NCI-H69 (cell line): ENCODE data around the gene PGBD2.
"Not testable (repeated sequence)": the region's sequence is repeated elsewhere in the genome, so short reads cannot be mapped to it uniquely, and the experiment has no call there.

Source experiments
- DNase-seq: peaks from one replicate; lab custom pipeline; 2025; lab: John Stamatoyannopoulos, UW

The PGBD2 gene, protein sequence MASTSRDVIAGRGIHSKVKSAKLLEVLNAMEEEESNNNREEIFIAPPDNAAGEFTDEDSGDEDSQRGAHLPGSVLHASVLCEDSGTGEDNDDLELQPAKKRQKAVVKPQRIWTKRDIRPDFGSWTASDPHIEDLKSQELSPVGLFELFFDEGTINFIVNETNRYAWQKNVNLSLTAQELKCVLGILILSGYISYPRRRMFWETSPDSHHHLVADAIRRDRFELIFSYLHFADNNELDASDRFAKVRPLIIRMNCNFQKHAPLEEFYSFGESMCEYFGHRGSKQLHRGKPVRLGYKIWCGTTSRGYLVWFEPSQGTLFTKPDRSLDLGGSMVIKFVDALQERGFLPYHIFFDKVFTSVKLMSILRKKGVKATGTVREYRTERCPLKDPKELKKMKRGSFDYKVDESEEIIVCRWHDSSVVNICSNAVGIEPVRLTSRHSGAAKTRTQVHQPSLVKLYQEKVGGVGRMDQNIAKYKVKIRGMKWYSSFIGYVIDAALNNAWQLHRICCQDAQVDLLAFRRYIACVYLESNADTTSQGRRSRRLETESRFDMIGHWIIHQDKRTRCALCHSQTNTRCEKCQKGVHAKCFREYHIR

DNA sequence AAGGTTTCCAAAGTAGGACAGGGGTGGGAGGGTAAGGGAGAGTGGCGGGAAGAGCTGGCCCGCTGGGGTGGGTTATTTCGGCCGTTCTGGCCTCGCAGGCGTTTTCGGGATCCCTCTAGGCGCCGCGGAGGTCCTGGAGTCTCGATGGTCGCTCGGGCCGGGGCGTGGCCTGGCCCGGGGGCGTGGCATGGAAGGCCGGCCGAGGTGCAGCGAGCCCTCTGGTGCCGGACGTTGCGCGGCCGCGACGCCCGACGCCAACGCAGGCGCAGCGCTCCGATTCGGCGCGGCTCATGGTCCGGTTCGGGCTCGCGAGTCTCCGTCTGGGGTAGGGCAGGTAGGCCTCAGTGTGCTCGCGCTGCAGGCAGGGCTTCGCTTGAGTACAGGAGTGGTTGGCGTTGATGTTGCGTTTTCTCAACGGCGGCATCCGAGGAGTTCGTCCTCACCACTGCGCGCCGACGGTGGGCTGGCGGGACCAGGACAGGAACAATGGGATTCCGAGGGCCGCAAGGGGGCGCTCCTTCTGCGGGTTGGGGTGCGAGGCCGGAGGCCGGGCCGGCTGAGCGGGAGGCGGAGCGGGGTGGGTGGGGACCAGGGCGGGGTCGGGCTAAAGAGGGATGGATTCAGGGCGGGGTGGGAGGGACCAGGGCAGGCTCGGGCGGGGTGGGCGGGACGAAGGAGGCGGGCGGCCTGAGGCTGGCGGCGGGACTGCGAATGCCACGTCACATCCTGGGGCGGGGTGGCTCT is at the start of gene PGBD2:
Gene PGBD2, plus strand, starts transcription at position 227 of the 744 bp plus-strand sequence. CDS start 7,628 bp downstream, outside the sequence.
- DNase-seq = peak; percentile 95

GRCh38 chr1:248857201-248857600 is 48.8 kb upstream of the PGBD2 start:
- DNase-seq = no peak

DNA sequence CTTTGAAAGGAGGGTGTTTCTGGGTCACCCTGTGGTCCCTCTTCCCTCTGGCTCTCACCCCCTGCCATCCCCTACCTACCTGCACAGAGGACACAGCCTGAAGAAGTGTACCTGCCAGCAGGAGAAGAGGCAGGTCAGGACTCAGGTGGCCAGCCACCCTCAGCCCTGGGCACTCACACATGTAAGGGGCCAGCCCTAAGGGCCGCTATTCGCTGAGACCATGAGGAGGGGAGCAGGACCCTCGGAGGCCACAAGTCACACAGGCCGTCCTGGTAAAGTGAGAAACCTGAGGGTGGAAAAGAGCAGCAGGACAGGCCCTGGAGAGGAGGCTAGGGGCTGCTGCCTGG is 48.3 kb upstream of the PGBD2 start:
- no peak for DNase-seq

DNA sequence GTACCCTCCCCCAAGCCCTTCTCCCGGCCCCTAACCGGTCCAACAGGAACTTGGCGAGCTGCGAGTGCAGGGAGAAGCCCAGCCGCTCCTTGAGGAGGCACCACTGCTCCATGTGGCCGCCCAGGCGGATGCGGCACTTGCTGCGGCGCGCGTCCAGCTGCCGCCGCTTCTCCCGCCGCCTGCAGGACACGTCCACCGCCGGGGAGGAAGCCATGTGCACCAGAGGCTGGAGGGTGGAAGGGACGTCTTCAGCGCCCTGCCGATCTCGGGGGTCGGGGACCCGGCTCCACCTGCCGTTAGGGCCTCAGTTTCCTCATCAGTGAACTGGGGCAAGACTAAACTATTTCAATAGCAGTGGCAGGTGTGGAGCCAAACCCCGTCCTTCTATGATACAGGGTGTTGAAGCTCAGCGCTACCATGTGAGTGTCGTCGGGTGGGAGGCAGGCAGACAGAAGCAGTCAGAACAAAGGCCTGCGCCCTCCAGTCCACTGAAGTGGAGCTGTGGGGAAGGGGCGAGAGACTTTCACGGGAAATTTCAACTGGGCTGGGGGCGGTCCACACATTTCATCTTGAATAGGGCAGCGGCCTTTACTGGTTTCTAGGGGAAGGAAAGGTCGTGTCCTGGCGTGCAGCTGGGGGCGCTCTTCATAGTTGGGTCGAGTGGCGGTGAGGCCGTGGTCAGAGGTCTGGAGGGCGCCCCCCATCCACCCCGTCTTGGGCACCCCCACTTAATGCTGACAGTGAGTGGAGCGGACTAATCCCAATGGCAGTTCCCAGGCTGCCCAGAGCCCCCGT is 47.7 kb upstream of the PGBD2 start:
- DNase-seq = peak; percentile 79

GRCh38 chr1:248858891-248859889 is 46.8 kb upstream of the PGBD2 start, which contains the start of gene ZNF692:
Gene ZNF692 (minus strand): TSS chr1:248859085. CDS start chr1:248858309, 776 bp downstream.
- peak; percentile 99 for DNase-seq

GRCh38 chr1:248860007-248860406 is 46.0 kb upstream of the PGBD2 start:
- no peak for DNase-seq

DNA sequence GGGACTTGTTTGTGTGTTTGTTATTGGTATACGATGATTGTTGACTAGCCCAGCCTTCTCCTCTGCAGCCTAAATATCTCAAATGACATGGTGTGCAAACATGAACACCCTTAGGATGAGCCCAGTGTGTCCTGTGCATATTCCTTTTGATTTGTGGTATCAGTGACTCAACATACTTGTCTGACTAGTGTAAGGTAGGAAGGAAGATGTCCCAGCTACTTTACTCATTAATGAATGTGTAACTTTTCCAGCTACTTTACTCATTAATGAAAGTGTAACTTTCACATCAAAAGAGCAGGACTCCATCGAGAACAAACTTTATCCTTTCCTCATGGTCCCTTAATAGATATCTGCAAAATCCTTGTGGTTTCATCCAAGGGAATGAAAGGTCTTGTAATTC is 44.4 kb upstream of the PGBD2 start:
- DNase-seq = no peak

DNA sequence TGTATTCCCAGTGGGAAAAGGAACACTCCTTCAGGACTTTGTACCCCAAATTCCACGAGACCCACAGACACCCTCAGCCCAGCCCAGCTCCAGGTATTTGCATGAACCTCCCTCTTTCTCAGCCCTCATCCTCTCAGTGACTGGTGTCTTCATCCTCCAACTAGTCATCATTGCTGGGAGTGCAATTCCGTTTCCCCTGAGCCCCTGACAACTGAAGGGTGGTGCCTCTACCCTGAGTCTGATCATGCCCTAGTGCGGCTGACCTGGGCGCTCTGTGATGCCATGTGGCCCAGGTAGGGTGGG is 43.4 kb upstream of the PGBD2 start:
- DNase-seq = no peak

DNA sequence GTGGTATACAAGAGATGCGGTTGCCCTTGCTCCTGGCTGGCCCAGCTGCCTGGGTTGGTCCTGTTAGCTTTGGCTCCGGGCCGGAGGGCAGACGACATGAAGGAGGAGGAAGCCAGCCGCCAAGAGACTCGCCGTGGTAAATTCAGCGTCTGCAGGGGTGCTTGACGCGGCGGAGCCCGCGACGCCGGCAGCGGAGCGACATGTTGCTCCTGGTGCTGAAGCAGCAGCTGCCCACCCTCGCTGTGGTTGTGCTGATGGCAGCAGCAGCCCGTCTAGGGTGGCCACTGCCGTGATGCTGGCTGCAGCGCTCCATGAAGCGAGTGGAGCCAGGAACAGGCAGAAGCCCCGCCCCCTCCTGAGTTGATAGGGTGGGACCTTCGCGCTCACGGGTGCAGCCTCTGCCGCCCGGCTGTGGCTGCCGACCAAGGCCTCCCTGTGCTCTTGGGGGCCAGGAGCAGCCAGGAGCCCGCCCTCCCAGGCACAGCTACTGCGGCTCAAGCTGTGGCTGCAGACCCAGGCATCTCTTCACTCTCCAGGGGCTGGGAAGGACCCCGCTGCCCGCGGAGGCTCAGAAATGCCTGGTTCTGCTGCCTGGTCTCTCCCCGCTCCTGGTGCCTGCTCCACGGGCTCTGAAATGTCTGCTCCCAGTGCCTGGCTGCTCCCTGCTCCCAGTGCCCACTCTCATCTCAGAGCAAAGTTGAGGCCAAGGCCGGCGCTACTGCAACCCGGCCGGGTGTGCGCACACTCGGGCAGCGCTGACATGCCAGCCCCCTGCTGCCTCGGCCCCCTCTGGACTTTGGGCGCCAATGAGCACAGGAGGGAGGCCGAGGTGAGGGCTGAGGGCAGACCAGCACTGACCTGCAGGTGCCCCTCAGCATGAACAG is 42.8 kb upstream of the PGBD2 start:
- peak; percentile 92 for DNase-seq

GRCh38 chr1:248871837-248872401 is 34.1 kb upstream of the PGBD2 start:
- peak; percentile 20 for DNase-seq

DNA sequence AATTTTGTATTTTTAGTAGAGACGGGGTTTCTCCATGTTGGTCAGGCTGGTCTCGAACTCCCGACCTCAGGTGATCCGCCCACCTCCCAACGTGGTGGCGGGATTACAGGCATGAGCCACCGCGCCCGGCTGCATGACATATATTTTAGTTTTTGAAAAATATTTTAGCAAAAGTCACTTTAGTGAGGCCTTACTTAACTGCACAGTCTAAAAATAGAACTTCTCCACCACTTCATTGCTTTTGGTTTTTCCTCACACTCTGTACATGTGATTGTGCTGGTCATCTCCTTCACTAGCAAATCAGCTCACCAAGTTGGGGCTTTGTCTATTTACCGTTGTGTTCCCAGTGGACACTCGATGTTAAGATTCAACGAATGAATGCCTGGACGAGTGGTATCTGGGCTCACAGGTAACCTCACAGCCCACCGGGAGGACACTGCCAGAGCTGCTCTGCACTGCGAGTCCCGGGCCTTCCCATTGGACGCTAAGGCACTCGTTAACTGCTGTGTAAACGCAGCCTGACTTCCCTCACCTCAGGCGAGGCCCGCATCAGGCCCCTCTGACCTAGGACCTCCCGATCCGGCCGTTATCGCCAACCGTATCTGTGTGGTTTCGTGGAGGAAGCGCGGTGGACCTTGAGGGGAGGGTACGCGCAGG is 33.2 kb upstream of the PGBD2 start:
- peak; percentile 88 for DNase-seq

DNA sequence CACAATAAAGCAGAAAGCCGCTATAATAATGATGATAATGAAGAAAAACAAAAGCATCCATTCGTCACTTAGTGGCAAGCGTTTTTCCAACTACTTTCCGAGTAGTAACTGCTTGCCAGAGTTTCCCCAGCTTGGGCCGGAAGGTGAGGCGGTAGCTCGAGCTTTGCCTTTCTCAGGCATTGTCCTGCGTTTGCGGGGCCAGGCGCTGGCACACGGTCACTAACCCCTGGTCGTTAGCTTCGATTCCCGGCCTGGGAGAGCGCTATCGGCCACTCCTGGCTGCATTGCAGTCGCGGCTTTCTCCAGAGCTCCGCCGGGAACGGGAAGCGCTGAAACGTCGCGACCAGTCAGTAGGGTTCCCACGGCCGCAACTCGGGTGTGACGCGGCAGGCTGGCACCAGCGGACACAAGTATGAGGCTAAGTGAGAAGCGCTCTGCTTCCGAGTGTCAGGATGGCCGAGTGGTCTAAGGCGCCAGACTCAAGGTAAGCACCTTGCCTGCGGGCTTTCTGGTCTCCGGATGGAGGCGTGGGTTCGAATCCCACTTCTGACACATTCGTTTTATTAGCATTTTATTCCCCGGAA is 32.5 kb upstream of the PGBD2 start:
- peak; percentile 96 for DNase-seq

DNA sequence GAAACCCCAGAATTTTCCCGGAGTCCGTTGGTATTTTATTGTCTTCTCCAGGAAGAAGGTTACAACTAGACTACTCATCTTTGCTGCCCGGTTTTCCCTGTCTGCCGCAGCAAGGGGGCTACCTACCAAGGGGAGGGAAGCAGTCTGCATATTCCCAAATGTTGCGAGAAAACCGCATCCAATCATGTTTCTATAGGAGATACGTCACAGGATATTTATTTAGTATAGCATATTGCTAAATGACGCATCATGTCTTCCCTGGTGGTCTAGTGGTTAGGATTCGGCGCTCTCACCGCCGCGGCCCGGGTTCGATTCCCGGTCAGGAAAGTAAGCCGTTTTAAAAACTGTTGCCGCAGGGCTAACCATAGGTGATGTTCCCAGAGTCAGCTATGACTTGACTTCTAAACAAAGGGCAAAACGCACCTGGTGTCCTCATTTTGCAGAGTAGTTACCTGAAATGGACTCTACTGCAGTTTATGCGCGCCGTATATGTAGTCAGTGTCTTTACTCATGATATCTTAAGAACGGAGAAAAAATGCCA is 32.0 kb upstream of the PGBD2 start:
- DNase-seq = peak; percentile 95

DNA sequence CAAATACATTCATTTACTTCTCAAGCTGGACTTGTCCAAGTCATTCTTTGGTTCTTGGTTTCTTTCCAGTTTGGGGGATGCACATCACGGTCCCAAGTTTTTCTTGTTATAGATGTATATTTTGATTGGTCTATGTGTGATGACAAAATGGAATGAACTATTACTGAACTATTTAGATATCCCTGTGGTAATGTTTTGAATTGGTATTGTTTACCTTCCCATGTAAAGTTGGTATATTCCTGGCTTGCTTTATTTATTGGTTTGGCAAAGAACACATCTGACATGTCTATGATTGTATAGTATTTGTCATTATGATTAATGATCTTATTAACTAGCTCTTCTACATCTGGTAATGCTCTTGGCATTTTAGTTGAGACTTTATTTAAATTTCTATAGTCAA is 24.8 kb upstream of the PGBD2 start:
- no peak for DNase-seq

DNA sequence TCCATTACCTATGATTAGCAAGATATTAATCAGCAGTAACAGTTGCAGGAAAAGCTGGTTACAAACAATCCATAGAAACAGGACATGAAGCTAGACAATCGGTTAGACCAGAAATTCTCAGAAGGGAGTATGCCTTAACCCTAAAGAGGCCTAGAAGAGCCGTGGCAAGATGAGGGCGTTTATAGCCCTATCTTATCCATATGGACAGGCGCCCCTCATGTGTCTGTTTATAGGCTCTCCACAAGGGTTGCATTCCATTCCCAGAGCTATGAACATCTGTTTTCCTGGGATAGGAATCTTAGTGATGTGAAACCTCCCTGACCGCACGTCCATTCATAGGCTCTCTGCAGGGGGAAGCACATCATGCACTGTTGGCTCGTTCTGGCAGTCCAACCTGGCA is 23.6 kb upstream of the PGBD2 start:
- DNase-seq = not testable (repeated sequence)

DNA sequence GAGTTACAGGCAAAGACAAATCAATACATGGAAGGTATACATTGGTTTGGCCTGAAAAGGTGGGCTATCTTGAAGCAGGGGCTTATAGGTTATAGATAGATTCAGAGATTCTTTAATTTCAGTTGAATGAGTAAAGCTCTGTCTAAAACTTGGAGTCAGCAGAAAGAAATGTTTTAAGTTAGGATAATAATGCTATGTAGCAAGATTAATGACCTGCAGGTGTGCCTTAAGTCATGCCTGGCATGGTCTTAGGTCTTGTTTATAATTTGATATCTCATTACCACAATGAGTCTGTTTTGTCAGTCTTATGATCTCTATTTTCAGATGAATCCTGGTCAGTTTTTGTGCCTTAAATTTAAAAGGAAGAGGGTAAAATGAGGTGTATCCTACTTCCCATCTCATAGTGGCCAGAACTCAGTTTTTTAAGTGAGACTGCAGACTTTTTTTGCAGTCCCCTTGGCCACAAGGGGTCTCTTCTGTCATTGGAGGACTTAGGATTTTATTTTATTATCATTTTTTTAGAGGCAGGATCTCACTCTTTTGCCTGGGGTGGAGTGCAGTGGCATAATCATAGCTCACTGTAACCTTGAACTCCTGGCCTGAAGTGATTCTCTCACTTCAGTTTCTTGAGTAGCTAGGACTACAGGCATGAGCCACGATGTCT is 21.3 kb upstream of the PGBD2 start:
- no peak for DNase-seq

- no peak for DNase-seq
Measured at GRCh38 chr1:248885646-248886045, 20.4 kb upstream of the PGBD2 start.
